Endodermal cell (in vitro differentiated cells): ENCODE data around the gene C16orf74. TPM values are rescaled to one million over a fixed set of nuclear protein-coding genes. Genes with fewer than 3 reads are reported as not detected.

Experiments used
- DNase-seq: peaks from one replicate; pipeline ENCODE4 v3.0.0-alpha.2; 2017
- H3K27ac ChIP-seq: 2 replicates; pipeline ENCODE4 v1.5.1; 2013; ENCODE audit warnings: mild to moderate bottlenecking, low read depth, low read length, moderate library complexity
- H3K27me3 ChIP-seq: 2 replicates; pipeline ENCODE4 v1.6.1; 2013; ENCODE audit warnings: mild to moderate bottlenecking, low read length, moderate library complexity; ENCODE audit not compliant: insufficient read depth, control insufficient read depth, poor library complexity, severe bottlenecking
- H3K36me3 ChIP-seq: 2 replicates; pipeline ENCODE4 v1.7.0; 2013; ENCODE audit warnings: mild to moderate bottlenecking, low read length, moderate library complexity; ENCODE audit not compliant: control insufficient read depth, insufficient read depth
- H3K4me1 ChIP-seq: one replicate; pipeline ENCODE4 v1.7.0; 2013; ENCODE audit warnings: low read length; ENCODE audit not compliant: control insufficient read depth, insufficient read depth
- H3K4me3 ChIP-seq: 2 replicates; pipeline ENCODE4 v1.5.1; 2013; ENCODE audit warnings: mild to moderate bottlenecking, low read length, moderate library complexity
- H3K9ac ChIP-seq: 2 replicates; pipeline ENCODE4 v1.6.1; 2013; ENCODE audit warnings: mild to moderate bottlenecking, low read length, moderate library complexity; ENCODE audit not compliant: poor library complexity, severe bottlenecking; ENCODE audit errors: extremely low read depth
- H3K9me3 ChIP-seq: 2 replicates; pipeline ENCODE4 v1.6.1; 2013; ENCODE audit warnings: mild to moderate bottlenecking, low read length, moderate library complexity; ENCODE audit not compliant: control insufficient read depth
- H3K27ac Mint-ChIP-seq: 2 replicates; pipeline ENCODE4 v1.8.0; 2020; ENCODE audit warnings: mixed read lengths
- H3K27me3 Mint-ChIP-seq: 2 replicates; pipeline ENCODE4 v1.8.0; 2021; ENCODE audit warnings: mild to moderate bottlenecking, mixed read lengths; ENCODE audit not compliant: insufficient read depth
- H3K36me3 Mint-ChIP-seq: 2 replicates; pipeline ENCODE4 v1.8.0; 2020; ENCODE audit warnings: low read depth, mixed read lengths
- H3K4me1 Mint-ChIP-seq: 2 replicates; pipeline ENCODE4 v1.8.0; 2020; ENCODE audit warnings: mixed read lengths
- H3K4me3 Mint-ChIP-seq: 2 replicates; pipeline ENCODE4 v1.8.0; 2020; ENCODE audit warnings: mild to moderate bottlenecking, moderate library complexity, mixed read lengths
- H3K9me3 Mint-ChIP-seq: 2 replicates; pipeline ENCODE4 v1.8.0; 2020; ENCODE audit warnings: mild to moderate bottlenecking, mixed read lengths
- WGBS, 2 experiments: methylation state at CpG; one replicate each; pipeline versions ENCODE4 v1.1.5 to v1.1.7; 2013; ENCODE audit warnings: missing lambda C conversion rate in 2 of 2, mixed read lengths in 1 of 2; ENCODE audit not compliant: insufficient coverage in 1 of 2, insufficient read length in 1 of 2; 5-methylcytosine and 5-hydroxymethylcytosine counted together
- total RNA-seq, 2 donors: library from RNA; stranded (reverse); fragmentation: NEBNext Ultra II Directional in 1 of 2; extraction: Animal tissue kit (Norgen Biotek cat#: 25700) in 1 of 2; gene quantifications; 2 replicates in 1 of 2; 3 replicates in 1 of 2; pipeline ENCODE4 v1.2.1, GENCODE V29; 2021
- TF ChIP-seq, protein P1 (sequence below): fragments of 200-600 bp; sonication (generic); conservative IDR thresholded peaks from 2 replicates; pipeline ENCODE4 v1.5.0; 2021; ENCODE audit warnings: antibody characterized with exemption, mild to moderate bottlenecking

Gene C16orf74
- total RNA-seq, 2 donors from 2014 or later = 3.6 to 7.4 TPM

DNA sequence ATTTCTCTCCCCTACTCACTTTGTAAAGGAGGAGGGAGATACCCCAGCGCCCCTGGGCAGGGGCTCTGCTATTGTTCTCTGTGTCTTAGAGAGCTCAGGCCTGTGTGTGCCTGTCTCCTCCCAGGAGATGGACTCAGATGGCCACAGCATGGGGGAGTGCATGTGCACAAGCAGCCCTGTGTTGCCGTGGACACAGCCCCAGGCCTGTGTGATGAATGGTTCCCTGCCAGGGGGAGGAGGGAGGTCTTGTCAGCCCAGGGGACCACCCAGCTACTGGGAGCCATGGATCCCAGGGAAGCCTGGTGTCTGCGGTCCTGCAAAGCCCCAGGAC lies 88.4 kb downstream of the C16orf74 start:
- TF ChIP-seq, protein P1, sequence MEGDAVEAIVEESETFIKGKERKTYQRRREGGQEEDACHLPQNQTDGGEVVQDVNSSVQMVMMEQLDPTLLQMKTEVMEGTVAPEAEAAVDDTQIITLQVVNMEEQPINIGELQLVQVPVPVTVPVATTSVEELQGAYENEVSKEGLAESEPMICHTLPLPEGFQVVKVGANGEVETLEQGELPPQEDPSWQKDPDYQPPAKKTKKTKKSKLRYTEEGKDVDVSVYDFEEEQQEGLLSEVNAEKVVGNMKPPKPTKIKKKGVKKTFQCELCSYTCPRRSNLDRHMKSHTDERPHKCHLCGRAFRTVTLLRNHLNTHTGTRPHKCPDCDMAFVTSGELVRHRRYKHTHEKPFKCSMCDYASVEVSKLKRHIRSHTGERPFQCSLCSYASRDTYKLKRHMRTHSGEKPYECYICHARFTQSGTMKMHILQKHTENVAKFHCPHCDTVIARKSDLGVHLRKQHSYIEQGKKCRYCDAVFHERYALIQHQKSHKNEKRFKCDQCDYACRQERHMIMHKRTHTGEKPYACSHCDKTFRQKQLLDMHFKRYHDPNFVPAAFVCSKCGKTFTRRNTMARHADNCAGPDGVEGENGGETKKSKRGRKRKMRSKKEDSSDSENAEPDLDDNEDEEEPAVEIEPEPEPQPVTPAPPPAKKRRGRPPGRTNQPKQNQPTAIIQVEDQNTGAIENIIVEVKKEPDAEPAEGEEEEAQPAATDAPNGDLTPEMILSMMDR = no peak
- DNase-seq = no peak
- no peak overlapping the region for H3K27ac Mint-ChIP-seq
- no peaks in the 10 kb centered on the region for H3K9me3 Mint-ChIP-seq
- no peak overlapping the region for H3K4me3 Mint-ChIP-seq
- H3K27me3 Mint-ChIP-seq = no peaks in the 10 kb centered on the region
- no peaks in the 10 kb centered on the region for H3K4me1 Mint-ChIP-seq
- H3K9ac ChIP-seq = no peak overlapping the region
- peaks cover 83% of the 10 kb centered on the region for H3K36me3 Mint-ChIP-seq
- no peak overlapping the region for H3K4me3 ChIP-seq
- WGBS, 2 experiments = 75 to 96% methylated on average over 1 to 3 of the region's 3 CpGs
- H3K27ac ChIP-seq = peak overlapping the region; percentile 98
- H3K9me3 ChIP-seq = no peaks in the 10 kb centered on the region
- peaks cover 94% of the 10 kb centered on the region for H3K36me3 ChIP-seq
- H3K4me1 ChIP-seq = no peaks in the 10 kb centered on the region
- no peaks in the 10 kb centered on the region for H3K27me3 ChIP-seq

GRCh38 chr16:85661740-85662481 lies 89.0 kb downstream of the C16orf74 start:
- Mint-ChIP-seq H3K4me3 (no peak overlapping the region), H3K27ac (peak overlapping the region; percentile 52), H3K36me3 (peaks cover 83% of the 10 kb centered on the region), H3K9me3 (no peaks in the 10 kb centered on the region), H3K27me3 (no peaks in the 10 kb centered on the region), H3K4me1 (no peaks in the 10 kb centered on the region)
- peak overlapping the region; percentile 98 for H3K27ac ChIP-seq
- no peaks in the 10 kb centered on the region for H3K27me3 ChIP-seq
- no peaks in the 10 kb centered on the region for H3K9me3 ChIP-seq
- no peak overlapping the region for H3K9ac ChIP-seq
- no peaks in the 10 kb centered on the region for H3K4me1 ChIP-seq
- H3K36me3 ChIP-seq = peaks cover 94% of the 10 kb centered on the region
- no peak overlapping the region for H3K4me3 ChIP-seq
- TF ChIP-seq, protein P1 = no peak
- 82 to 93% methylated on average over 13 to 26 of the region's 26 CpGs for WGBS, 2 experiments
- DNase-seq = no peak

GRCh38 chr16:85660843-85661739 lies 89.8 kb downstream of the C16orf74 start:
- peaks cover 81% of the 10 kb centered on the region for H3K36me3 Mint-ChIP-seq

More at GRCh38 chr16:85660843-85661739, 89.8 kb downstream of the C16orf74 start:
- no peaks in the 10 kb centered on the region for H3K9me3 ChIP-seq
- Mint-ChIP-seq H3K9me3 (no peaks in the 10 kb centered on the region), H3K4me3 (no peak overlapping the region), H3K27ac (no peak overlapping the region), H3K4me1 (no peaks in the 10 kb centered on the region), H3K27me3 (no peaks in the 10 kb centered on the region)
- H3K27me3 ChIP-seq = no peaks in the 10 kb centered on the region
- TF ChIP-seq, protein P1 = no peak
- no peak overlapping the region for H3K4me3 ChIP-seq
- no peak for DNase-seq
- 95 to 99% methylated on average over 27 to 42 of the region's 42 CpGs for WGBS, 2 experiments
- no peak overlapping the region for H3K9ac ChIP-seq
- H3K27ac ChIP-seq = peak overlapping the region; percentile 98
- peaks cover 94% of the 10 kb centered on the region for H3K36me3 ChIP-seq
- H3K4me1 ChIP-seq = no peaks in the 10 kb centered on the region
